ENCODE data around the gene KIF2C. TPM values are rescaled to one million over a fixed set of nuclear protein-coding genes. Genes with fewer than 3 reads are reported as not detected.
"Not testable (repeated sequence)": the region's sequence is repeated elsewhere in the genome, so short reads cannot be mapped to it uniquely, and the experiment has no call there.

Gene KIF2C
- total RNA-seq, 4 donors from 2014 or later, result 2.5 to 8.3 (median 3.5) TPM

DNA sequence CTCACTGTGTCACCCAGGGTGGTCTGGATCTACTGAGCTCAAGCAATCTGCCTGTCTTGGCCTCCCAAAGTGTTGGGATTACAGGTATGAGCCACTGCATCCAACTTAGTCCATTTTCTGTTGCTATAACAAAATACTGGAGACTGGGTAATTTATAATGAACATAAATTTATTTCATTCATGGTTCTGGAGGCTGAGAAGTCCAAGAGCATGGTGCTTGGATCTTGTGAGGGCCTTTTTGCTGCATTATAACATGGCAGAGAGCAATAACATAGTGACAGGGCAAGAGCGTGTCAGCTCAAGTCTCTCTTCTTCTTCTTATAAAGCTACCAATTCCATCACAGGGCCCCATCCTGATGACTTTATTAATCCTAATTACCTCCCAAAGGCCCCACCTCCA is 3.6 kb upstream of the KIF2C start:
- TF ChIP-seq POLR2A (IDR thresholded peaks at IDR 0.05), result no peak
- TF ChIP-seq, protein P1, sequence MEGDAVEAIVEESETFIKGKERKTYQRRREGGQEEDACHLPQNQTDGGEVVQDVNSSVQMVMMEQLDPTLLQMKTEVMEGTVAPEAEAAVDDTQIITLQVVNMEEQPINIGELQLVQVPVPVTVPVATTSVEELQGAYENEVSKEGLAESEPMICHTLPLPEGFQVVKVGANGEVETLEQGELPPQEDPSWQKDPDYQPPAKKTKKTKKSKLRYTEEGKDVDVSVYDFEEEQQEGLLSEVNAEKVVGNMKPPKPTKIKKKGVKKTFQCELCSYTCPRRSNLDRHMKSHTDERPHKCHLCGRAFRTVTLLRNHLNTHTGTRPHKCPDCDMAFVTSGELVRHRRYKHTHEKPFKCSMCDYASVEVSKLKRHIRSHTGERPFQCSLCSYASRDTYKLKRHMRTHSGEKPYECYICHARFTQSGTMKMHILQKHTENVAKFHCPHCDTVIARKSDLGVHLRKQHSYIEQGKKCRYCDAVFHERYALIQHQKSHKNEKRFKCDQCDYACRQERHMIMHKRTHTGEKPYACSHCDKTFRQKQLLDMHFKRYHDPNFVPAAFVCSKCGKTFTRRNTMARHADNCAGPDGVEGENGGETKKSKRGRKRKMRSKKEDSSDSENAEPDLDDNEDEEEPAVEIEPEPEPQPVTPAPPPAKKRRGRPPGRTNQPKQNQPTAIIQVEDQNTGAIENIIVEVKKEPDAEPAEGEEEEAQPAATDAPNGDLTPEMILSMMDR (IDR thresholded peaks at IDR 0.05), result no peak
- H3K27ac ChIP-seq, result no peak overlapping the region
- no peaks in the 10 kb centered on the region for H3K36me3 ChIP-seq
- H3K27me3 ChIP-seq, result no peaks in the 10 kb centered on the region
- peaks cover 0 to 15% (median 8%) of the 10 kb centered on the region in 4 donors for H3K4me1 ChIP-seq
- no peaks in the 10 kb centered on the region for H3K9me3 ChIP-seq
- H3K4me3 ChIP-seq, result no peak overlapping the region
- DNase-seq, result no peak

DNA sequence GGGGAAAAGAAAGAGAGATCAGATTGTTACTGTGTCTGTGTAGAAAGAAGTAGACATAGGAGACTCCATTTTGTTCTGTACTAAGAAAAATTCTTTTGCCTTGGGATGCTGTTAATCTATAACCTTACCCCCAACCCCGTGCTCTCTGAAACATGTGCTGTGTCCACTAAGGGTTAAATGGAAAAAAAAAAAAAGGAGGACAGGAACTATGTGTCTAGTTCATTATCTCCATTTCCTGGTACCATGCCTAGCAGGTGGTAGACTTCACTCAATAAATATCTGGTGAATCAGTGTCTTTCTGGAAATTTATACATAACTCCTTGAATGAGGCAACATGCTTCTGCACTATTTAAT is 707 bp upstream of the KIF2C start:
- peak overlapping the region; percentile 80 to 84 (median 83) for H3K27ac ChIP-seq
- H3K4me3 ChIP-seq, result peak overlapping the region; percentile 53 to 60 (median 56)
- H3K36me3 ChIP-seq, DNase-seq, H3K4me1 ChIP-seq, H3K27me3 ChIP-seq, H3K9me3 ChIP-seq: not testable (repeated sequence)

DNA sequence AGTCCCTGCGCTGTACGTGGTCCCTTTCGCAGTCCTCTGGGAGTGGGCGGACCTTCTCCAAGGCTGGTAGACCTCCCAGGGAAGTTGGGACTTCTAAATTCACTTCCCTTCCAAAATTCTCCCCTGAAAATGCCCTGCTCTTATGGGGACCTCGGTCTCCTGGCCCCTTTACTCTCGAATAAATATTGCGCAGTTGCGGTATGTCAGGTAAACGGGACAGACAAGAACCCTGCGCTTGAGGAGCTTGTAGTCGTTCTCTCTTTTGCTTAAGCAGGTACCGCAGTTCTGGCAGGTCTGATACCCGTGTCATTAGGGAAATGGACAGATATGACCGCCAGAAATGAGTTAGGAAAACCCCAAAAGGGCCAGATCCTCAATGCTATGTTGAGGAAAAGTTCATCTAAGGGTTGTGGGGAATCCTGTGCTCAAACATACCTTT is 561 bp downstream of the KIF2C start:
- Histone ChIP-seq H3K27me3 (no peaks in the 10 kb centered on the region), H3K4me3 (peak overlapping the region; percentile 53 to 60 (median 56)), H3K27ac (peak overlapping the region in 3 of 4 donors; percentile 32 to 84 (median 80))

DNA sequence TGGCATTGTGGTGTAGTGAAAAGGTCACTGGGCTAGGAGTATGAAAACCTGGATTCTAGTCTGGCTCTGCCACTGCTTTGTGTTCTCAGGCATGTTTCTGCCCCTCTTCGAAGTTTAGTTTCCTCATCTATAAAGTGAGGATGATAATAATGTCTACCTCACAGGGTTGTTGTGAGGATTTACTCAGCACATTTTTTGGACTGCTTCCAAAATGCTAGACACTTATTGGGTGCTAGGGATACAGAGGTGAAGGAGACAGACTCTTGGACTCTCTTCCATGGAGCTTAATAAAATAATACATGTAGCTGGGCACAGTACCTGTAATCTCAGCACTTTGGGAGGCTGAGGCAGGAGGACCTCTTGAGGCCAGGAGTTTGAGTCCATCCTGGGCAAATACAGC is 3.6 kb downstream of the KIF2C start:
- H3K4me3 ChIP-seq, result no peak overlapping the region
- H3K27me3 ChIP-seq, result no peaks in the 10 kb centered on the region
- DNase-seq, result no peak
- H3K36me3 ChIP-seq, result no peaks in the 10 kb centered on the region
- TF ChIP-seq, protein P1 (IDR thresholded peaks at IDR 0.05), result no peak
- no peak for TF ChIP-seq POLR2A (IDR thresholded peaks at IDR 0.05)
- no peak overlapping the region for H3K27ac ChIP-seq
- no peaks in the 10 kb centered on the region for H3K9me3 ChIP-seq
- H3K4me1 ChIP-seq, result peaks cover 0 to 9% (median 6%) of the 10 kb centered on the region in 4 donors

More for the DNA sequence above, 561 bp downstream of the KIF2C start:
- peaks cover 0 to 9% (median 6%) of the 10 kb centered on the region in 4 donors for H3K4me1 ChIP-seq
- H3K9me3 ChIP-seq, result no peaks in the 10 kb centered on the region
- H3K36me3 ChIP-seq, result no peaks in the 10 kb centered on the region
- DNase-seq, result no peak
- TF ChIP-seq, protein P1 (IDR thresholded peaks at IDR 0.05), result no peak
- no peak for TF ChIP-seq POLR2A (IDR thresholded peaks at IDR 0.05)

DNA sequence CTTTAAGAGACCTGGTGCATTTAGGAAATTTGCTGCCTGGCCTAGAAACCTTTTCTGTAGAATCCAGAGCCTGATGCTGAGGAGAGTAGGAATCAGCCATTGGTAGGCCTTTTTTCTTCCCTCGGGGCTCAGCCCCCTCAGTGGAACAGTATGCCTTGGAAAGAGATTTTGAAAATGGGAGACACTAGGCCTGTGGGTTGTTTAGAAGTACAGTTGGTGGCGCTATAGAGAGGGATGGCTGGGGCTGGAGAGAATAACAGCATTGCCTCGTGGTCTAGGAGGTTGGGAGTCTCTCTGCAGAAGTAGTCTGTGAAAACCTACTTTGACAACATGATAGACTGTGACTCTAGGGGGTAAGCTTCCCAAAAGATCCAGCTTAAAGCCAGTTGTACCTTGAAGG is 8.2 kb downstream of the KIF2C start:
- no peak for DNase-seq
- no peaks in the 10 kb centered on the region for H3K9me3 ChIP-seq
- H3K27me3 ChIP-seq, result no peaks in the 10 kb centered on the region
- no peak overlapping the region for H3K27ac ChIP-seq
- no peaks in the 10 kb centered on the region for H3K36me3 ChIP-seq
- H3K4me3 ChIP-seq, result no peak overlapping the region
- no peak for TF ChIP-seq POLR2A (IDR thresholded peaks at IDR 0.05)
- TF ChIP-seq, protein P1 (IDR thresholded peaks at IDR 0.05), result no peak
- no peaks in the 10 kb centered on the region for H3K4me1 ChIP-seq

DNA sequence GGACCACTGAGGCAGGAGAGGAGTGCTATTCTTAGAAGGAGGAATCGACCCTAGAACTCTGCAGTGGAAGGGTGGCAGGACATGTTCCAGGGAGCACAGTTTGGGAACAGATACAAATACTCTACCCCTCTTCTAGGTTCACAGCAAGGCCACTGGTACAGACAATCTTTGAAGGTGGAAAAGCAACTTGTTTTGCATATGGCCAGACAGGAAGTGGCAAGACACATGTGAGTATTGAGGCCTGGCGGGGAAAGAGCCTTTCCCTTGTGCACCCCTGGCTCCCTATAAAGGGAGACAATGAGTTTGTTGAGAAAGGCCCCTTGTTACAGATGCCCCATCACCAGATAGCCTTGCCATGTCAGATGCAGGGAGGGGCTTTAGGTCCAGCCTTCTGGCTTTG is 17.8 kb downstream of the KIF2C start:
- Histone ChIP-seq H3K9me3 (no peaks in the 10 kb centered on the region), H3K4me3 (no peak overlapping the region), H3K4me1 (peaks cover 0 to 9% (median 1%) of the 10 kb centered on the region in 4 donors), H3K27ac (peak overlapping the region in 2 of 4 donors; percentile 9 to 63), H3K36me3 (no peaks in the 10 kb centered on the region), H3K27me3 (no peaks in the 10 kb centered on the region)
- DNase-seq, result peak in 1 of 3 donors; percentile 38
- TF ChIP-seq, protein P1 (IDR thresholded peaks at IDR 0.05), result no peak
- TF ChIP-seq POLR2A (IDR thresholded peaks at IDR 0.05), result no peak
